ENCODE results near the gene SLC16A13.

- no peak for TF ChIP-seq CTCF (IDR thresholded peaks at IDR 0.05)
- no peak for TF ChIP-seq REST (IDR thresholded peaks at IDR 0.05; ENCODE audit: insufficient read depth in 1 of 2, low read depth in 2 of 2, low read length in 1 of 2)
Observed at GRCh38 chr17:7048968-7049367, 13.2 kb downstream of the SLC16A13 start.
